ENCODE measurements around the gene FAS.
A peak's percentile ranks its signal among the peaks of the same experiment; 100 is the strongest.

FAS gene

DNA sequence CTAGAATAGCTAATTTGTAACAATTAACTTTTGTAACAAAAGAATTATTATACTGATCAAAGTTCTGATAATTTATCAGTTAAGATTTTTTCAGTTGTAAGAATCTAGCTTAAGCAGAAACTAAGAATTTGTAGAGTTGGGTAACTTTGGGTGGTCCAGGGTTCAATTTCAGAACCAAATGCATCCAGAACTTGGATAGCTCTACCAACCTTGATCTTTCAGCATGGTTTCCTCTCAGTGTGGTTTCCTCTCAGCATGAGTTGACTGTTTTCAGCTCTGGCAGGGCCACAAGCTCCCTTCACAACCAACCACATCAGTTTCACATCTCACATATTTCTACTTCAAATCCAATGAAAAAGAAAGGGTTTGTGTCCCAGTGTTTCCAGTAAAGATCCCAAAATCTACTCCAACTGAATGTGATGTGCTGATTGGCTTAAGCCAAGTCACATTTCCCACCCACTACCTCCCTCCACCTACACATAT is 3.3 kb upstream of the FAS start:
- H4K20me1 ChIP-seq (ENCODE audit: insufficient read depth, low read length, poor library complexity, severe bottlenecking) = no peaks in the 10 kb centered on the region
- H3K4me3 ChIP-seq (ENCODE audit: low read length, poor library complexity, severe bottlenecking) = no peak overlapping the region
- H3K9me3 ChIP-seq (ENCODE audit: insufficient read depth, low read depth, low read length) = no peaks in the 10 kb centered on the region
- H3K4me2 ChIP-seq (ENCODE audit: low read depth, low read length, poor library complexity, severe bottlenecking) = peak overlapping the region; percentile 37
- H3K9ac ChIP-seq (ENCODE audit: low read depth, low read length, poor library complexity, severe bottlenecking) = no peak overlapping the region
- peaks cover 6% of the 10 kb centered on the region for H3K27me3 ChIP-seq (ENCODE audit: insufficient read depth, low read length, poor library complexity, severe bottlenecking)
- H2AFZ ChIP-seq (ENCODE audit: low read length) = no peak overlapping the region
- no peaks in the 10 kb centered on the region for H3K9me2 ChIP-seq (replicated peaks; ENCODE audit: low read depth, low read length)
- no peak for TF ChIP-seq EZH2phosphoT487 (IDR thresholded peaks at IDR 0.05; ENCODE audit: borderline replicate concordance)
- no peak; the same call in 1 of the 2 replicates for TF ChIP-seq CTCF (conservative IDR thresholded peaks at IDR 0.05; ENCODE audit: low read length)
- no peaks in the 10 kb centered on the region for H3K36me3 ChIP-seq (ENCODE audit: insufficient read depth, low read length)
- peaks cover 11% of the 10 kb centered on the region; the same call in 1 of the 2 replicates for H3F3A ChIP-seq (ENCODE audit: low read depth)
- H3K4me1 ChIP-seq (ENCODE audit: insufficient read depth, low read length, poor library complexity, severe bottlenecking) = peaks cover 54% of the 10 kb centered on the region
- peaks cover 7% of the 10 kb centered on the region for H3K79me2 ChIP-seq (ENCODE audit: insufficient read depth, low read length)

DNA sequence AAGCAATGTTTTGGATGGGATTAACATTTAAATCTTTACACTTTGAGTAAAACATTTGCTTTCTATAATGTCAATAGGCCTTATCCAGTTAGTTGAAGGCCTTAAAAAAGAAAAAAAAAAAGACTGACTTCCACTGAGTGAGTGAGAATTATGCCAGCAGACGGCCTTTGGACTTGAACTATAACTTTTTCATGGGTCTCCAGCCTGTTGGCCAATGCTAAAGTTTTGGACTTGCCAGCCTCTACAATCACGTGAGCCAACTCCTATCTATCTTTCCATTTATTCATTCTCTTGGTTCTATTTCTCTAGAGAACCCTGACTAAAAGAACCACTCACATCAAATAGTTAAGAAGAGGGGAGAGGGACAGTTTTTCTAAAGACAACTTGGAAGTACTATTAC is 2.8 kb upstream of the FAS start:
- peaks cover 52% of the 10 kb centered on the region for H3K4me1 ChIP-seq (ENCODE audit: insufficient read depth, low read length, poor library complexity, severe bottlenecking)
- no peaks in the 10 kb centered on the region for H3K9me3 ChIP-seq (ENCODE audit: insufficient read depth, low read depth, low read length)
- H2AFZ ChIP-seq (ENCODE audit: low read length) = no peak overlapping the region
- peak overlapping the region; percentile 37 for H3K4me2 ChIP-seq (ENCODE audit: low read depth, low read length, poor library complexity, severe bottlenecking)
- H3F3A ChIP-seq (ENCODE audit: low read depth) = peaks cover 11% of the 10 kb centered on the region; the same call in 1 of the 2 replicates
- no peaks in the 10 kb centered on the region for H4K20me1 ChIP-seq (ENCODE audit: insufficient read depth, low read length, poor library complexity, severe bottlenecking)
- H3K9me2 ChIP-seq (replicated peaks; ENCODE audit: low read depth, low read length) = no peaks in the 10 kb centered on the region
- no peak overlapping the region for H3K4me3 ChIP-seq (ENCODE audit: low read length, poor library complexity, severe bottlenecking)
- no peaks in the 10 kb centered on the region for H3K36me3 ChIP-seq (ENCODE audit: insufficient read depth, low read length)
- no peak for TF ChIP-seq EZH2phosphoT487 (IDR thresholded peaks at IDR 0.05; ENCODE audit: borderline replicate concordance)
- TF ChIP-seq CTCF (conservative IDR thresholded peaks at IDR 0.05; ENCODE audit: low read length) = no peak
- peaks cover 6% of the 10 kb centered on the region for H3K27me3 ChIP-seq (ENCODE audit: insufficient read depth, low read length, poor library complexity, severe bottlenecking)
- H3K9ac ChIP-seq (ENCODE audit: low read depth, low read length, poor library complexity, severe bottlenecking) = no peak overlapping the region
- peaks cover 10% of the 10 kb centered on the region for H3K79me2 ChIP-seq (ENCODE audit: insufficient read depth, low read length)

- Histone ChIP-seq H2AFZ (ENCODE audit: low read length) (no peak overlapping the region), H3K79me2 (ENCODE audit: insufficient read depth, low read length) (peaks cover 24% of the 10 kb centered on the region), H3K4me2 (ENCODE audit: low read depth, low read length, poor library complexity, severe bottlenecking) (peak overlapping the region; percentile 82), H3K27me3 (ENCODE audit: insufficient read depth, low read length, poor library complexity, severe bottlenecking) (peaks cover 6% of the 10 kb centered on the region), H3K4me3 (ENCODE audit: low read length, poor library complexity, severe bottlenecking) (peak overlapping the region; percentile 99), H3K36me3 (ENCODE audit: insufficient read depth, low read length) (no peaks in the 10 kb centered on the region), H3K9ac (ENCODE audit: low read depth, low read length, poor library complexity, severe bottlenecking) (peak overlapping the region; percentile 99), H3K9me2 (replicated peaks; ENCODE audit: low read depth, low read length) (no peaks in the 10 kb centered on the region), H4K20me1 (ENCODE audit: insufficient read depth, low read length, poor library complexity, severe bottlenecking) (no peaks in the 10 kb centered on the region), H3K9me3 (ENCODE audit: insufficient read depth, low read depth, low read length) (no peaks in the 10 kb centered on the region), H3K4me1 (ENCODE audit: insufficient read depth, low read length, poor library complexity, severe bottlenecking) (peaks cover 64% of the 10 kb centered on the region), H3F3A (ENCODE audit: low read depth) (peaks cover 11% of the 10 kb centered on the region; the same call in 1 of the 2 replicates)
- TF ChIP-seq EZH2phosphoT487 (IDR thresholded peaks at IDR 0.05; ENCODE audit: borderline replicate concordance) (no peak), CTCF (conservative IDR thresholded peaks at IDR 0.05; ENCODE audit: low read length) (no peak)
These were observed 1.2 kb upstream of the FAS start for GRCh38 chr10:88989423-88989822.

Measured in Loucy (cell line).